GDM1 (cell line): ENCODE data around the gene NDRG3.
A peak's percentile ranks its signal among the peaks of the same experiment; 100 is the strongest.
"Not testable (repeated sequence)": the region's sequence is repeated elsewhere in the genome, so short reads cannot be mapped to it uniquely, and the experiment has no call there.

Experiments
- DNase-seq: peaks from one replicate; lab custom pipeline; 2025; lab: John Stamatoyannopoulos, UW

Gene NDRG3

GRCh38 chr20:36760647-36761046 lies 14.8 kb upstream of the NDRG3 start:
- no peak for DNase-seq

- no peak for DNase-seq
Observed at GRCh38 chr20:36758276-36758675, 12.4 kb upstream of the NDRG3 start.

DNA sequence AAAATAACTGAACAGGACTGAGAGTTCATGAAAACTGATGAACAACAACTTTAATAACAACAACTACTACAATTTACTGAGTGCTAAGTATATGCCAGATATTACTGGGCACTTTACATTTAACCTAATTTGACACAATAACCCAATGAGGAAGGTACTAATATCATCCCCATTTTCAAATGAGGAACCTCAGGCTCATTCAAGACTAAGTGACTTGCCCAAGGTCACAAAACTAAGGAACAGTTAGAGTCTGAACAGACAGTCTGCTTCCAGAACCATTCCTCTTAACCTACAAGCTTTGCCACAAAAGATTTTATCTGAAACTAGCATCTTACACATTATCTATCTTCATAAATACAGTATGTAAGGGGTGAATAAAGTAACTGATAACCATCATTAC lies 10.6 kb upstream of the NDRG3 start:
- DNase-seq = no peak

DNA sequence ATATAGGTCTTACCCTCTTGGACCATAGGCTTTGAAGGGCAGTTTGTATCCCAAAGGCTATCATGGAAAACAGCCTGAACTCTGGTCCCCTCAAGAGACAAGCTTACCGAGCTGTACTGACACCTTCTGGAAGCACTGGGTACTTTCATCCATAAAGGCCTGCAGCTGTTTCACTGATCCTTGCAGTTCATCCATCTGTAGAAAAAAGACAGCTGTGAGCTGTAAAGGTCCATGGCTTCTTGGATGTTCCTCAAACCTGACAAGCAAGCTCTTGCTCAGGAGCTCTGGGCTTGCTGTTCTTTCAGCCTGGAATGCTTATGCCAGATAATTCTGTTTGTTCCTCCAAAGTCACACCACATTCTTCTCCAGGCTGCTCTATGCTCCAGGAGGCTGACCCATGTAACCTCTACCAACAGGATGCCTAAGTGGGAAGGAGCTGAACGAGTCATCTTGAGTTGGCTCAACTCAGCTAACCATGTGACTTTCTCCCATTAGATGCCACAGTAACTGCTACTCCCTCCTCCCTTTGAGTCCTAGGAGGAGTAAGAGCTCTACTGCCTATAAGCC lies 8.8 kb upstream of the NDRG3 start:
- DNase-seq = peak; percentile 50

DNA sequence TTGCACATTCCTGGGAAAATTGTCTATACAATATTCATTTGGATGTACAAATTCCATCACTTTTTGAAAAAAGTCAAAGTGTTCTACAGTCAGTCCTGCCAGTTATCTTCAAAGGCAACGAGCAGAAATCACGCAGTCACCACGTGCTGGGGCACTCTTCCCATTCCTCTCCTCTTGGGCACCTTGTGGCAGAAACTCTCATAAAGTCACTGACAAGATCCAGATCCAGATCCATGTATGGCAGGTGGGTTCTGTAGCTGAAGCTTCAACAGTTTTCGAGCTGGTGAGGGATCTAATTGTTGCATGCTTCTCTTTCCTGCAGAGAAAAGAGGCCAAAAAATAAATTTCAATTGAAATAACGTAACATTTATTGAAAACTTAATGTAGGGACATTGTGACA lies 6.7 kb upstream of the NDRG3 start:
- no peak for DNase-seq

GRCh38 chr20:36745234-36745926 lies 510 bp downstream of the NDRG3 start:
- DNase-seq = no peak

DNA sequence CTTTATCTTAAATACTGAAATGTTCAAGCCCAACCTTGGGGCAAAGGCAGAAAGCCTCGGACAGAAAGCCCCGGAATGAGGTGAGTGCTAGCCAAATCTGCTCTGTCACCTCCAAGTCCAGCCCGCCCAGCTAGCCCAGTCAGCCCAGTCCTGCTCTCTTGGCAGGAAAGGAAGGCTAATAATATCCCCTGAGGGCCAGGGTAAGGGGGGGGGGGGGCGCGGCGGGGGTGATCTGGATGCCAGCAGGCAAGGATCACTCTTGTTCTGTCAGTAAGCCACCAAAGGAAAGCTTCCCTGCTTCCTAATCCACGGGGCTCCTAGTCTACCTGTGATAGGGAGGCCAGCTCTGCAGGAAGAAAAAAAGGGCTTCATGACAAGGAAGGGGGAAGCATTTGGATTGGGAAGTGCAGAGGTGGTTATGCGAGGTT lies 1.1 kb downstream of the NDRG3 start:
- no peak for DNase-seq

- no peak for DNase-seq
Observed at GRCh38 chr20:36744243-36744642, 1.6 kb downstream of the NDRG3 start.

- DNase-seq = no peak
Observed at GRCh38 chr20:36742558-36742957, 3.3 kb downstream of the NDRG3 start.

DNA sequence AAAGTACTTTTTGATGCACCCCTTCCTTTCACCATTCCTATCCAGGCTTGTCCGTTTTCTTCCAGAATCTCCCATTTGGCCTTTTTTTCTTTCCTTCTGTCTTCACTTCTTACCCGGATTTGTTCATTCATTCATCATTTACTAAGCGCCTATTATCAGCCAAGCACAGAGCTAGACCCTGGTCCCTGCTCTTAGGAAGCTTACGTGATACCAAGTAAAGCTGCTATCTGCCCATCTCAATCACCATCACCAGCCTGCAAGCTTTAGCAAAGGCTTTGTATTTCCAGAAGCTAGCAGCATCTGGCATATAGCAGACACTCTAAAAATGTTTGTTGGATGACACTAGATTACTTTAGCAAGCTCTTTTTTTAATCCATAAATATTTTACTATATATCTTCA lies 4.8 kb downstream of the NDRG3 start:
- DNase-seq = no peak

- DNase-seq = no peak
Observed at GRCh38 chr20:36737183-36737499, 8.7 kb downstream of the NDRG3 start.

DNA sequence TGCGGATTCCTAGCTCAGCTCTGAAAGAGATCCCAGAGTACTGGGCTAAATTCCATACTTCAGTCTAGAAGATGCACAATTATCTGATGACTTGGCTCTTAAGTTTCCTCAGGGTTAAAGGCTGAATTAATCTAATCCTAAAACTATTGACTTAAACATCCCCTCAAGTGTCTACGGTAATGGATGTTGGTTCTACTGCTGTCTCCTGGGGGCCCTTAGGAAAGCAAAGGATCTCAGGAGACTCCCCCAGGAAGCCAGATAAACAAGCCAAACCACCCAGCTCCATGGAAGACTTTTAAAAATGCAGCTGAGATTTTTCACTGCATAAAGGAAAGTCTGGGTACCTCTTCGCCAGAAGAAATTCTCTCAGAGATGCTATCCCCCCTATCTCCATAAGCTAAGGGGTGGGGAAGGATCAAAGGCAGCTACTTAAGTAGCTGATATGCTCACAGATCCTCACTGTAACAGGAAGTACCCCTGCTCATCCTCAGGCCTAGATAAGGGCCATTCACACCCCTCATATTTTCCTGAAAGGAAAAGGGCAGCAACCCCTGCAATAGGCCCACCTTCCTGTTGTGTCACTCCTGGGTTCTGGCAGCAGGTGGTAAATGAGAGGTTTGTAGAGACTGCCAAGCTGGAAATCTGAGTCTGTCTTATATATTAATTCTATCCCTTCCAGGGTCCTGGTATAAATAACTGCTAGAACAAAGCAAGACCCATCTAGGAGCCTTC lies 9.3 kb downstream of the NDRG3 start:
- no peak for DNase-seq

GRCh38 chr20:36732456-36732855 lies 13.4 kb downstream of the NDRG3 start:
- DNase-seq = no peak

DNA sequence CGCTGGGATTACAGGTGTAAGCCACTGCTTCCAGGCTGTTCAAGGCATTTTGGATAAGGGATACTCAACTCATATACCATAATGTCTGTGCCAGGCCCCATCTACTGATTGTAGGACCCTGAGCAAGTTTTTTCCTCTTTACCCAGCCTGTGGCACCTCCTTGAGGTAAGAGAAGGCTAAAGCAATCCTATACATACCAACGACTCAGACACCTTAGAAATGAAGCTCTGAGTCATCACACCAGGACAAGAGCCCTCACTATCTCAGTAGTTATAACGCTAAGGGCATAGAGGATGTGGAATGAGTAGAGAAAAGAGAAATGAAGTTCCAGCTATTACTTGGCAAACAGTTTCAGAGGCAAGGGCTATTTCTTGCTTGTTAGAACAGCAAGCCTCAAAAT lies 16.9 kb downstream of the NDRG3 start:
- DNase-seq = peak; percentile 42

- DNase-seq = no peak
Observed at GRCh38 chr20:36726168-36726567, 19.7 kb downstream of the NDRG3 start.

DNA sequence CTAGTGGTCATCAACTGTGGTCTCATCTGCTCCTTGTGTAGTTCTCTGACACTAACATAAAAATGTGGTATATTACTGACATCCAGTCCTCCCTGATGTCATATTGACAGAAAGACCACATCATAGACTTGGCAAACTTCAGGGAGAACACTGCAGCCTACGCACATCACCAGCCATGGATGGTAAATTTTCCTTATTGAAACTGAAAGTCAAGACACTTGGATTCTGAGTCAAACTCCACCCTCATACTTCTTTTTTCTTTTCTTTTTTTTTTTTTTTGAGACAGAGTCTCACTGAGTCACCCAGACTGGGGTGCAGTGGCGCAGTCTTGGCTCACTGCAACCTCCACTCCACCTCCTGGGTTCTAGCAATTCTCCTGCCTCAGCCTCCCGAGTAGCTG lies 25.4 kb downstream of the NDRG3 start:
- DNase-seq = no peak

GRCh38 chr20:36717657-36718056 lies 28.2 kb downstream of the NDRG3 start:
- DNase-seq = no peak

DNA sequence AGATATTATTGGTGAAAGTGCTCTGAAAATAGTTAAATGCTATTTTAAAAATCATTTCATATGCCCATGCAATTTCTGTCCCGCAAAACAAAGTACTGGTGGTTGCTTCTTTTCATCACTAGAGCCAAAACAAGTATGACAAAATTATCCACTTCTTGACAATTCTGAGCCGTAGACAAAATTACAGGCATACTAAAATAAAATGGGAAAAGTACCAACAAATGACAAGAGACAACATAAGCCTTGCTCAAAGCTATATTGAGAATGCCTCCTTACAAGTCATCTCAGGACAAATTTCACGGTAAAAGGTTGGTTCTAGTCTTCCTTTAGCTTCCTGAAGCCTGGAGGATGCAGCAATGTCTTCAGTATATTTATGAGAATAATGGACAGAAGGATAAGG lies 28.9 kb downstream of the NDRG3 start:
- no peak for DNase-seq

GRCh38 chr20:36712775-36713174 lies 33.1 kb downstream of the NDRG3 start:
- DNase-seq = no peak

GRCh38 chr20:36709126-36709525 lies 36.8 kb downstream of the NDRG3 start:
- no peak for DNase-seq

- no peak for DNase-seq
Observed at GRCh38 chr20:36703530-36703929, 42.4 kb downstream of the NDRG3 start.

DNA sequence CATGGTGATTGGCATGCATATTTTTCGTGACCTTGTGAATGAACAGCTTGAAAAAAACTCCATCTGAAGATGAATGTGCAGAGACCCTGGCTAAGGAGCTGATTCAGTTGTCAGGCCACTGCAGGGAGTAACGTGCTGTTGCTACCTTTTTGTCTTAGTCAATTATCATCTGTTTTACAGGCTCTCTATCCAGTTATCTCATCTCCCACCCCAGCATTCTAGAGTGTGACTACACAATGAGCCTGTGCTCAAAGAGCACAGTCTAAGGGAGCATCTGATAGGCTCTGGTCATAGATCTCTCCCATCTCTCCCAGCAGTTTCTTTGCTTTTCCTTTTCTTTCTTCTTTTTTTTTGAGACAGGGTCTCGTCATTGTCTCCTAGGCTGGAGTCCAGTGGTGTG lies 45.5 kb downstream of the NDRG3 start:
- DNase-seq = no peak

DNA sequence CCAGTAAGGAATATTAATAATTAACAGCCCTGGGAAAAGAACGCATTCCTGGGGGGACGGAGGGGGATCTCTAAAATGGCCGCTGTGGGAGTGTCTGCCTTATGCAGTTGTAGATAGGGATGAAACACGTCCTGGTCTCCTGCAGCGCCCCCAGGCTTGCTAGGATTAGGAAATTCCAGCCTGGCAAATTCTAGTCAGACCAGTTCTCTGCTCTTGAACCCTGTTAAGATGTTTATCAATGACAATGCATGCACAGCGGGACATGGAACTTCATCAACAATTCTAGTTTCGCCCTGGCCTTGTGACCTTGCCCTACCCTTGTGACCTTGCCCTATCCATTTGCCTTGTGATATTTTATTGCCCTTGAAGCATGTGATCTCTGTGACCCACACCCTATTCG lies 50.4 kb downstream of the NDRG3 start:
- not testable (repeated sequence) for DNase-seq

- DNase-seq = no peak
Observed at GRCh38 chr20:36688630-36689029, 57.3 kb downstream of the NDRG3 start.
